ENCODE data around the gene CDX1. TPM values are rescaled to one million over a fixed set of nuclear protein-coding genes. Genes with fewer than 3 reads are reported as not detected.
A peak's percentile ranks its signal among the peaks of the same experiment; 100 is the strongest.

CDX1 gene
- total RNA-seq, 1 donor from 2014 or later: 1.0 TPM

DNA sequence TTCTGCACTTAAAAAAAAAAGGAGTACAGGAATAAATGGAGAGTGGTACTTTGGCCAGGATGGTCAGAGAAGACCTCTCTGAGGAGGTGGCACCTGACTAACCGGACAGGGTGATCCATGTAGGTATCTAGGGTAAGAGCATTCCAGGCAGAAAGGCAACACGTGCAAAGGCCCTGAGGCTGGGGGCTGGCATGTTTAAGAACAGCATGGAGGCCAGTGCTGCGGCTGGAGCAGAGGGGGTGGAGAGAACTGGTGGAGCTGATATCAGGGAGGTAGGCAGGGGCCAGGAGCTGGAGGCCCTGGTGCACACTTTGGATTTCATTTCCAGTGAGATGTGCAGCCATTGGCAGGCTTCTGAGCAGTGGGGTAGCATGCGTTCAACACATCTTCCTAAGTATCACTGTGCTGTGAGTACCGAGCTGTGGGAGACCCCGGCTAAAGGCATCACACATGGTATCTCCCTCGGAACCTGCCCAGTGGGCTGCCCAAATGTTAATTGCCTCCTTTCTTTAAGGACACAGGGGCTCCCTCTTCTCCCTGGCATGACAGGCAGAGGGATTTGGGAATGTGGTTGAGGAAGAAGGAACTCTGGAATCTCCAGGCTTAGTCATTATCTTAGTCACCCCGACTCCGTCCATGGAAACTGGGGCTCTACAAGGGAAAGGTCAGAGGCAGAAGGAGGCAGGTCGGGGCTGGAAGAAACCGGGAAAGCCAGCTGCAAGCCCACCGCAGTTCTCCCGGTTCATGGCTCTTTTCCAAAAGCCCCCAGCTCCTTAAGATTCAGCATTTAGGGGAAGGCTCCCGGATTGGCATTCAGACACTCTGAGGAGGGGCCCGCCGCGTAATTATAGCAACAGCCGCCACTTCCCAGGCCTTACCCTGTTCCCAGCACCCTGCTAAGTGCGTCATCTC is 41.9 kb downstream of the CDX1 start:
- DNase-seq (ENCODE audit: extremely low spot score, unreplicated experiment): no peak
- H3K27ac Mint-ChIP-seq (ENCODE audit: unreplicated experiment): no peak overlapping the region

DNA sequence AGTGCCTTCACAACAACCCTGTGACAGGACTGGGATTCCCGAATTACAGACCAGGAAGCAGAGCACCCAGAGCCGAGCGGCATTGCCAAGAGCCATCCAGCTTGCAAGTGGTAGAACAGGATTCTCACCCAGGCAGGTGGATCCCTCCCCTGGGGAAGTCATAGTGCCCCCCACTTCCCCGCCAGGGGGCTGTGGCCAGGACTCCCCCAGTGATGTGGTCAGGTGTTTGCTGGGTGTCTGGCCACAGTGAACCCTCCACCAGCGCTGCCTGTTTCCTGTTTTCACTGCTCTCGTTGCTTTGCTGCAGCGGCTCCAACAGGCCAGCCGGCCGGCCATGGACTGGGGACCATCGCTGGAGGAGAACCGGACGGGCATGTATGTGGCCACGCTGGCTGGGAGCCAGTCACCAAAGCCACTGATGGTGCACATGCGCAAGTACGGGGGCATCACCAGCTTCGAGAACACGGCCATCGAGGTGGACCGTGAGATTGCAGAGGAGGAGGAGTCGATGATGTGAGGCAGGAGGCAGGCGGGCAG is 42.6 kb downstream of the CDX1 start:
- H3K4me3 Mint-ChIP-seq (ENCODE audit: unreplicated experiment): no peak overlapping the region
- TF ChIP-seq, protein P1, sequence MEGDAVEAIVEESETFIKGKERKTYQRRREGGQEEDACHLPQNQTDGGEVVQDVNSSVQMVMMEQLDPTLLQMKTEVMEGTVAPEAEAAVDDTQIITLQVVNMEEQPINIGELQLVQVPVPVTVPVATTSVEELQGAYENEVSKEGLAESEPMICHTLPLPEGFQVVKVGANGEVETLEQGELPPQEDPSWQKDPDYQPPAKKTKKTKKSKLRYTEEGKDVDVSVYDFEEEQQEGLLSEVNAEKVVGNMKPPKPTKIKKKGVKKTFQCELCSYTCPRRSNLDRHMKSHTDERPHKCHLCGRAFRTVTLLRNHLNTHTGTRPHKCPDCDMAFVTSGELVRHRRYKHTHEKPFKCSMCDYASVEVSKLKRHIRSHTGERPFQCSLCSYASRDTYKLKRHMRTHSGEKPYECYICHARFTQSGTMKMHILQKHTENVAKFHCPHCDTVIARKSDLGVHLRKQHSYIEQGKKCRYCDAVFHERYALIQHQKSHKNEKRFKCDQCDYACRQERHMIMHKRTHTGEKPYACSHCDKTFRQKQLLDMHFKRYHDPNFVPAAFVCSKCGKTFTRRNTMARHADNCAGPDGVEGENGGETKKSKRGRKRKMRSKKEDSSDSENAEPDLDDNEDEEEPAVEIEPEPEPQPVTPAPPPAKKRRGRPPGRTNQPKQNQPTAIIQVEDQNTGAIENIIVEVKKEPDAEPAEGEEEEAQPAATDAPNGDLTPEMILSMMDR (IDR thresholded peaks at IDR 0.05): no peak

More for the DNA sequence above, 41.9 kb downstream of the CDX1 start:
- Mint-ChIP-seq H3K9me3 (ENCODE audit: unreplicated experiment) (no peaks in the 10 kb centered on the region), H3K36me3 (ENCODE audit: unreplicated experiment) (no peaks in the 10 kb centered on the region), H3K4me3 (ENCODE audit: unreplicated experiment) (no peak overlapping the region), H3K4me1 (ENCODE audit: unreplicated experiment) (peaks cover 11% of the 10 kb centered on the region), H3K27me3 (ENCODE audit: unreplicated experiment) (no peaks in the 10 kb centered on the region)
- TF ChIP-seq, protein P1 (IDR thresholded peaks at IDR 0.05): no peak

DNA sequence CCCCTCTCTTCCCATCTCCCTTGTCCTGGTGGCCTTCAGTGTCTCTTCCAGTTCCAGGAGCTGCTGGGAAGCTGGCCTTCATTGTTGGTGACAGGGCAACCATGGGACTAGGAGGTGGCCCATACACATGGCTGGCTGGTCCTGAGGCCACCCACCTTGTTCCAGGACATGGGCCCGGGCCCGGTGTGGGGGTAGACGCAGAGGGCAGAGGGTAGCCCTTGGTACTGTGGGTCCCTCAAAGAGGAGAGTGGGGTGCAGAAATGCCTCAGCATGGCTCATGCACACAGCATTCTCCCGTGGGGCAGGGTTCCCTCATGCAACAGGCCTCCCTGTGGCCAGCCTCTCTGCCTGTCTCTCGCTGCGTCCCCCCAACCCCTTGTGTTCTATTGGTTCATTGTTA is 44.1 kb downstream of the CDX1 start:
- no peaks in the 10 kb centered on the region for H3K9me3 Mint-ChIP-seq (ENCODE audit: unreplicated experiment)
- no peaks in the 10 kb centered on the region for H3K27me3 Mint-ChIP-seq (ENCODE audit: unreplicated experiment)
- no peak overlapping the region for H3K4me3 Mint-ChIP-seq (ENCODE audit: unreplicated experiment)
- no peaks in the 10 kb centered on the region for H3K36me3 Mint-ChIP-seq (ENCODE audit: unreplicated experiment)
- no peak overlapping the region for H3K27ac Mint-ChIP-seq (ENCODE audit: unreplicated experiment)
- DNase-seq (ENCODE audit: extremely low spot score, unreplicated experiment): no peak
- H3K4me1 Mint-ChIP-seq (ENCODE audit: unreplicated experiment): peaks cover 25% of the 10 kb centered on the region
- TF ChIP-seq, protein P1 (IDR thresholded peaks at IDR 0.05): no peak

More for the DNA sequence above, 42.6 kb downstream of the CDX1 start:
- Mint-ChIP-seq H3K27ac (ENCODE audit: unreplicated experiment) (no peak overlapping the region), H3K36me3 (ENCODE audit: unreplicated experiment) (no peaks in the 10 kb centered on the region), H3K4me1 (ENCODE audit: unreplicated experiment) (peaks cover 18% of the 10 kb centered on the region), H3K9me3 (ENCODE audit: unreplicated experiment) (no peaks in the 10 kb centered on the region), H3K27me3 (ENCODE audit: unreplicated experiment) (no peaks in the 10 kb centered on the region)
- DNase-seq (ENCODE audit: extremely low spot score, unreplicated experiment): no peak

DNA sequence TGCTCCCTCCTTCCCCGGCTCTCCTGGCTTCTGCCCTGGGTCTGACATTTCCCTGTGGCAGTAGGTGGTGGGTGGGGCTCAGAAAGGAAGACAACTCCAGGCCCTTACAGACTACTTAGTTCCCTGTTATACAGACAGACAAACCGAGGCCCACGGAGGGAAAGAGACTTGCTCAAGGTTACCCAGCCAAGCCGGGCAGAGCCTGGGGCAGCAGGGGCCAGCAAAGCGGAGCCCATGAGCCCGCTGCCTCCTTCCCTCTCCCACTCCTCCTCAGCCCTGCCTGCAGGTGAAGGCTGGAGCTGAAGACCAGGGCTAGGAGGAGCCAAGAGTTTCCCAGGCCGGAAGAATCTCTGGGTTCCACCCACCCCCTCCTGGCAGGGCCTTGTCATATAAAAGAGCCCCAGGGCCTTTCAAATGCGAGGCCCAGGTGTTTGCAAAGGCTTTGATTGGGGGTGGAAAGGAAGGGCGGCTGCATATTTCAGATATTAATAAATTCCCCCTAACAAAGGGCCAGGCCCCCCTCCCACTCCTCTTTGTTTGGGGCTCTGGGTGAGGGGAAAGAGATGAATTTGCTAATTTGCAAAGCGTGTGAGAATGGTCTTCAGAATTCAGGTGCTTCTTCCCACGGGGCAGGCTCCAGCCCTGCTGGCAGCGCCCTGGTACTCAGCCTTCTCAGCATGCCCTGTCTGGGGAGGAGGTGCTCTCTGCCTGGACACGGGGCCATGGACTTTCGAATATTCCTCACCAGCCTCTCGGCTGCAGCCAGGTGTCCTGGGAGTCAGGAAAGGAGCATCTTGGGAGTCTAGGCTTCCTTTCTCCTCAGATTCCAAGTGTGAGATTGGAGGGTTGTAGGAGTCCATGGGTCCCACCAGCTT is 44.8 kb downstream of the CDX1 start:
- peak overlapping the region; percentile 18 for H3K27ac Mint-ChIP-seq (ENCODE audit: unreplicated experiment)
- no peak overlapping the region for H3K4me3 Mint-ChIP-seq (ENCODE audit: unreplicated experiment)

More for the DNA sequence above, 44.8 kb downstream of the CDX1 start:
- TF ChIP-seq, protein P1 (IDR thresholded peaks at IDR 0.05): no peak
- peaks cover 30% of the 10 kb centered on the region for H3K4me1 Mint-ChIP-seq (ENCODE audit: unreplicated experiment)
- H3K36me3 Mint-ChIP-seq (ENCODE audit: unreplicated experiment): no peaks in the 10 kb centered on the region
- no peak for DNase-seq (ENCODE audit: extremely low spot score, unreplicated experiment)
- H3K27me3 Mint-ChIP-seq (ENCODE audit: unreplicated experiment): no peaks in the 10 kb centered on the region
- H3K9me3 Mint-ChIP-seq (ENCODE audit: unreplicated experiment): no peaks in the 10 kb centered on the region

Data from osteocyte (in vitro differentiated cells).